Eye (tissue), 1 donor: Measurements from ENCODE around the gene IFT88.

Source experiments
- DNase-seq: peaks from one replicate; pipeline ENCODE4 v3.0.0-alpha.2; 2015

IFT88 gene

DNA sequence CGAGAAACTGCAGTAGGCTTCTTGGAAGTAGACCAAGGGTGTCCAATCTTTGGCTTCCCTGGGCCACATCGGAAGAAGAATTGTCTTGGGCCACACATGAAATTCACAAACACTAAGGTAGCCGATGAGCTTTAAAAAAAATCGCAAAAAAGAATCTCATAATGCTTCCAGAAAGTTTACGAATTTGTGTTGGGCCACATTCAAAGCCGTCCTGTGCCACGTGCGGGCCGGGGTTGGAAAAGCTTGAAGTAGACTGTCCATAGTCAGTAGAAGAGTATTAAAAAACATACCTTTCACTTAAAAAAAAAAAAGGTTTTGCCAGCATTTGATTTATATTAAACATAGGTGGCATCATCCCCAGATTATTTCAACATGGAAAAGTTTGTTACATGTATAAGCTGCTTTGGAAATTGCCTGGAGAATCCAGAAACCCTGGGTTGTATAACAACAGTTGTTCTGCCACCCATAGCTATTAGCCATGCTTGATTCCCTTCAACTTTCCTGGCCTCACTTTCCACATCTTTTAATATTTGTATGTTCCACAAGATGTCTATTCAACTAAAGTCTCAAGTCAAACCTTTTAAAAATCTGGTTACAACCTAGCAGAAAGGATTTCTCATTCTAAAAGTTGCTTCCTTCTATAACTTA is 1.0 kb downstream of the IFT88 start:
- no peak for DNase-seq

- DNase-seq = no peak
Observed at GRCh38 chr13:20570517-20570916, 3.6 kb downstream of the IFT88 start.

GRCh38 chr13:20571676-20572075 is 4.7 kb downstream of the IFT88 start:
- DNase-seq = no peak

DNA sequence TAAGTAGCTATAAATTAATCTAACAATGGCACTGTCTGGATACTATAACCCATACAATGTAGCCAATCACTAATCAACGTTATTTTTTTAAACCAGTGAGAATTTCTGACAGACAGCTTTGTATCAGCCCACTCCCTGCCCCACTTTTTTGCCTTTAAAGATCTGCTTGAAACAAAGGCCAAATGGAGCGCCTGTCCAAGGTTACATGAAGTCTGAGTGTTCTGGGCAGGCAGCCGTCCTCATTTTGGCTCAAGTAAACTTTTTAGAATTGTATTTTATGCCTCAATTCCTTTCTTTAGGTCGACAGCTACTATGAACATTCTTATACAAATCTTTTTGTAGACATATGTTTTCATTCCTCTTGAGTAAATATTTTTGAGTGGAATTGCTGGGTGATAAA is 6.2 kb downstream of the IFT88 start:
- no peak for DNase-seq

DNA sequence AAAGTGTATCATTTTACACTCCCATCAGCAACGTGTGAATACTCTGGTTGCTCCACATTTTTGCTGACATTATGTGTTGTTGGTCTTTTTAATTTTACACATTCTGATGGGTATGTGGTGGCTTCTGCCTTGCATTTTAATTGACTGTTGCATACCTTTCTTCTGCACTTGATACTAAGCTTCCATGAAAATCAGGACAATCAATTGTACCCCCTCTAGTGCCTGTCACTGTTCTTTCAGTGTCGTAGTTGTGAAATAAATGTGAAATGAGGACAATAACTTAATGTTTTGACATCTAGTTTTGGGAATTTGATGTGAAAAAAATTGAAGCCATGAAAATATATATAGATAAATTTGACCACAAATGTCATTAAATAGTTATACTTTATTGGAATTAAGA is 6.7 kb downstream of the IFT88 start:
- no peak for DNase-seq

- DNase-seq = no peak
Observed at GRCh38 chr13:20579191-20579590, 12.2 kb downstream of the IFT88 start.

DNA sequence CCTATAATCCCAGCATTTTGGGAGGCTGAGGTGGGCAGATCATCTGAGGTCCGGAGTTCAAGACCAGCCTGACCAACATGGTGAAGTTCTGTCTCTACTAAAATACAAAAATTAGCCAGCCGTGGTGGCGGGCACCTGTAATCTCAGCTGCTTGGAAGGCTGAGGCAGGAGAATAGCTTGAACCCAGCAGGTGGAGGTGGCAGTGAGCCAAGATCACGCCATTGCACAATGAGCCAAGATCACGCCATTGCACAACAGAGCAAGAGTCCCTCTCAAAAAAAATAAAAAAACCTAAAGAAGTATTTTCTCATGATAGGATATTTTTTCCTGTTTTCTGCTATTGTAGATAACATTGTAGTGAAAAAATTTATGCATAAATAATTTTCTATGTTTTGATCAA is 13.3 kb downstream of the IFT88 start:
- DNase-seq = no peak

DNA sequence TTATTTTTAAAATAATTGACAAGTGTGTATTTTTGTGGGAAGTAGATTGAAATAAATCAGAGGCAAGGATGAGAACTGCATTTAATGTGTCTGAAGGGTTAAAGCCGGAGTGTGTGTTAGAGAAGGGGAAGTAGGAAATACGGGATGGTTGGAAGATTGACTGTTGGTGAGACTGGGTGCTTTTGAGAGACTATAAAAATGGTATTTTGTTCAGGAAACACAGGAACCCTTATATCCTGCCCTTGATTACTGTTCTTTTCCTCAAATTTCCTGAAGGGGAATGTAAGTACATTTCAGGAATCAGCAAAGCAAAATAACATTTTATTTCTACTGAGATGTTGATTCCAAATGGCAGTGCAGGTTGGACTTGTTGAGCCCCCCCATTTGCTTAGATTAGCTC is 15.1 kb downstream of the IFT88 start:
- DNase-seq = no peak

DNA sequence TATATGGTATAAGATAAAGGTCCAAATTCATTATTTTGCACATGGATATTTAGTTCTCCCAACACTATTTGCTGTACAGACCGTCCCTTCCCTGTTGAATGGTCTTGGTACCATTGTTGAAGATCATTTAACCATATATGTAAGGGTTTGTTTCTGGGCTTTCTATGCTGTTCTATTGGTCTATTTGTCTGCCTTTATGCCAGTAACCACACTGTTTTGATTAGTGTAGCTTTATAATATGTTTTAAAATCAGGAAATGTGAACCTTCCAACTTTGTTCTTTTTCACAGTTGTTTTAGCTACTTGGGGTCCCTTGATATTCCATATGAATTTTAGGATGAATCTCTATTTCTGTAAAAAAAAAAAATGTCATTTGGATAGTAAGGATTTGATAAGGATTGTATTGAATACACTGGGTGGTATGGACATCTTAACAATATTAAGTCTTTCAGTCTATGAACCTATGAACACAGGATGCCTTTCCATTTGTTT is 16.9 kb downstream of the IFT88 start:
- no peak for DNase-seq

GRCh38 chr13:20585371-20585770 is 18.4 kb downstream of the IFT88 start:
- DNase-seq = no peak

GRCh38 chr13:20588529-20589110 is 21.7 kb downstream of the IFT88 start:
- no peak for DNase-seq

GRCh38 chr13:20590561-20590960 is 23.6 kb downstream of the IFT88 start:
- DNase-seq = no peak

DNA sequence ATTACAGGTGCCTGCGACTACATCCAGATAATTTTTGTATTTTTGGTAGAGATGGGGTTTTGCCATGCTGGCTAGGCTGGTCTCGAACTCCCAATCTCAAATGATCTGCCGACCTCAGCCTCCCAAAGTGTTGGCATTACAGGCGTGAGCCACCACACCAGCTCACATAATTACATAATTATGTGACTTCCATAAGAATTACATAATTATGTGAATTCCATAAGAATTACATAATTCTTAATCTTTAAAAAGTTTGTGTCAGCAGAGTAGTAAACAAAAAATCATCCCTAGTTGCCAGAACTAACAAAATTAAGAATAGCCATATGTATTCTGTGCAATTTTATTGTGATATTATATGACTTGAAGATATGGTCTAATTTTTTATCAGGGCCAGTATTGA is 25.6 kb downstream of the IFT88 start:
- no peak for DNase-seq

DNA sequence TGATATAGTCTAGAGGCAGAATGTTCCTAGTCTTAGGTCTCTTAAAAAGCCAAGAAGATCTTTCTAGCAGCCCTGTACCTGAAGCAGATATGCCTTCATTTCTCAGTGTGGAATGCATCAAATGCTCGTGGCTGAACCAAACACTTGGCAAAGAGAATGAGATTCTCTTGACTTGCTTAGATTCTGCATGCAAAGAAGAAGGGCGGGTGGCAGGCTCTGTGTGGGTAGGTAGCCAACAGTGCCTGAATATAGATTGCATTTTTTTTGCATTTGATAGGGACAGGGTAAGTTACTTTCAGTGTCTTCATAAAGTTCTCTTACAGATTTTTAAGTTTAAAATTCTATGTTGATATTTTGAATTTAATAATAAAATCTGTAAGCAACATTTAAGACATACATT is 27.3 kb downstream of the IFT88 start:
- no peak for DNase-seq

- no peak for DNase-seq
Observed at GRCh38 chr13:20607015-20607414, 40.1 kb downstream of the IFT88 start.

GRCh38 chr13:20608438-20609020 is 41.6 kb downstream of the IFT88 start:
- no peak for DNase-seq

GRCh38 chr13:20609145-20609544 is 42.2 kb downstream of the IFT88 start:
- DNase-seq = no peak

- no peak for DNase-seq
Observed at GRCh38 chr13:20610006-20610405, 43.0 kb downstream of the IFT88 start.

- DNase-seq = no peak
Observed at GRCh38 chr13:20616059-20616797, 49.3 kb downstream of the IFT88 start.

DNA sequence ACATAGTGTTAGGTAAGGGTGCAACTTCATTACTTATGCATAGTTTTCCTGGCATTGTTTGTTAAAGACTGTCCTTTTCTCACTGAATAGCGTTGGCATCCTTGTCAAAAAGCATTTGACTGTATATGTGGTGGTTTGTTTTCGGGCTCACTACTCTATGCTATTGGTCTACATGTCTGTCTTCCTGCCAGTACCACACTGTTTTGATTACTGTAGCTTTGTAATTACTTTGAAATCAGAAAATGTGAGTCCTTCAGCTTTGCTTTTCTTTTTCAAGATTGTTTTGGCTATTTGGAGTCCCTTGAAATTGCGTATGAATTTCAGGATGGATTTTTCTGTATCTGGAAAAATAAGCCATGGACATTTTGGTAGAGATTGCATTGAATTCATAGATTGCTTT is 56.0 kb downstream of the IFT88 start:
- no peak for DNase-seq

- no peak for DNase-seq
Observed at GRCh38 chr13:20624213-20624612, 57.3 kb downstream of the IFT88 start.

DNA sequence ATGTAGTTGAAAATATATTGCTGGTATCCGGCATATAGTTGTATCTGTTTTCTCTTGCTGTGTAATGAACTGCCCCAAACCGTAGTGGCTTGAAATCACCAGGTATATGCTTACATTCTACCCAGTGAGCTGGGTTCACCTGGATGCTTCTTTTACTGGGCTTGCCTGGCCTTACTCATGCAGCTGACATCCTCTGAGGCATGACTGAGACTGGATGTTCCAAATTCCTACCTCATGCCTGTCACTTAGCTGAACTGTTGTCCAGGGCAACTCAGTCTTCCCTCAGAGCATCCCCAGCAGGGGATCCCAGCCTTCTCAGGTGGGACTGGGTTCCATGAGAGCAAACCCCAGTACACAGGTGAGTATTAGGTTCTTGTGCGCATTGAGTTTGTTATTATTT is 66.8 kb downstream of the IFT88 start:
- DNase-seq = no peak

DNA sequence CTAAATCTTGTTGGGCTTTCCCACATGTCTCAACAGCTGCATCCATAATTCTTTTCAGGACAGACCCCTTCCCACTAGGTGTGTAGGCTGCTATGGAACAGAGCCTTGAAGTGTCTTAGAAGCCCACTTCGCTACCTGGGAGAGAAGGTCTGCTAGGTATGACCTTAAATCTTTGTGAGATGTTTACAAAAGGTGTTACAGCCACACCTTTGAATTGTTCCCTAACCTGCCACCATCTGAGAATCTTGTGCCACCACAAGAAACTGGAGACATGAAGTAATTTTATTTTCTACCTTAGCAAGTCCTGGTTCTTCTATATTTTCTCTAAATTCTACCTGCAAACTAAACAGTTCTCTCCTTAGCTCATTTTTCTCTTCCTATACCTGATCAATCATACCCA is 69.1 kb downstream of the IFT88 start:
- no peak for DNase-seq

- no peak for DNase-seq
Observed at GRCh38 chr13:20637811-20638210, 70.9 kb downstream of the IFT88 start.
